ENCODE results near the gene KCNH8.

KCNH8 gene

GRCh38 chr3:19394946-19395345 is 246.6 kb downstream of the KCNH8 start:
- no peak for DNase-seq

GRCh38 chr3:19396726-19397125 is 248.4 kb downstream of the KCNH8 start:
- no peak for DNase-seq

GRCh38 chr3:19399356-19399755 is 251.0 kb downstream of the KCNH8 start:
- no peak for DNase-seq

GRCh38 chr3:19399836-19400235 is 251.5 kb downstream of the KCNH8 start:
- no peak for DNase-seq

- no peak for DNase-seq
Observed at GRCh38 chr3:19420159-19420558, 271.8 kb downstream of the KCNH8 start.

GRCh38 chr3:19425825-19426224 is 277.5 kb downstream of the KCNH8 start:
- DNase-seq, result no peak

GRCh38 chr3:19427422-19428149 is 279.3 kb downstream of the KCNH8 start:
- DNase-seq, result no peak

- no peak for DNase-seq
Observed at GRCh38 chr3:19428729-19429128, 280.4 kb downstream of the KCNH8 start.

GRCh38 chr3:19432669-19433068 is 284.4 kb downstream of the KCNH8 start:
- no peak for DNase-seq

GRCh38 chr3:19436746-19437145 is 288.4 kb downstream of the KCNH8 start:
- no peak for DNase-seq

- DNase-seq, result no peak
Observed at GRCh38 chr3:19439944-19440343, 291.6 kb downstream of the KCNH8 start.

- DNase-seq, result no peak
Observed at GRCh38 chr3:19446138-19446537, 297.8 kb downstream of the KCNH8 start.

GRCh38 chr3:19446687-19447086 is 298.4 kb downstream of the KCNH8 start:
- DNase-seq, result no peak

GRCh38 chr3:19455546-19455945 is 307.2 kb downstream of the KCNH8 start:
- DNase-seq, result no peak

- DNase-seq, result no peak
Observed at GRCh38 chr3:19456738-19457137, 308.4 kb downstream of the KCNH8 start.

GRCh38 chr3:19457449-19457848 is 309.1 kb downstream of the KCNH8 start:
- no peak for DNase-seq

GRCh38 chr3:19467761-19468160 is 319.5 kb downstream of the KCNH8 start:
- DNase-seq, result no peak

GRCh38 chr3:19471138-19471537 is 322.8 kb downstream of the KCNH8 start:
- DNase-seq, result no peak

- DNase-seq, result no peak
Observed at GRCh38 chr3:19473971-19474580, 325.8 kb downstream of the KCNH8 start.

- no peak for DNase-seq
Observed at GRCh38 chr3:19476281-19476680, 328.0 kb downstream of the KCNH8 start.

GRCh38 chr3:19485267-19485666 is 337.0 kb downstream of the KCNH8 start:
- no peak for DNase-seq

- DNase-seq, result no peak
Observed at GRCh38 chr3:19487386-19487785, 339.1 kb downstream of the KCNH8 start.

- no peak for DNase-seq
Observed at GRCh38 chr3:19488939-19489338, 340.6 kb downstream of the KCNH8 start.

GRCh38 chr3:19489936-19490335 is 341.6 kb downstream of the KCNH8 start:
- no peak for DNase-seq

- DNase-seq, result no peak
Observed at GRCh38 chr3:19506171-19506570, 357.9 kb downstream of the KCNH8 start.
